ENCODE results near the gene ENTREP3. TPM values are rescaled to one million over a fixed set of nuclear protein-coding genes. Genes with fewer than 3 reads are reported as not detected.

The ENTREP3 gene
- total RNA-seq, 2 donors from 2014 or later, result 20.7 to 32.1 TPM

DNA sequence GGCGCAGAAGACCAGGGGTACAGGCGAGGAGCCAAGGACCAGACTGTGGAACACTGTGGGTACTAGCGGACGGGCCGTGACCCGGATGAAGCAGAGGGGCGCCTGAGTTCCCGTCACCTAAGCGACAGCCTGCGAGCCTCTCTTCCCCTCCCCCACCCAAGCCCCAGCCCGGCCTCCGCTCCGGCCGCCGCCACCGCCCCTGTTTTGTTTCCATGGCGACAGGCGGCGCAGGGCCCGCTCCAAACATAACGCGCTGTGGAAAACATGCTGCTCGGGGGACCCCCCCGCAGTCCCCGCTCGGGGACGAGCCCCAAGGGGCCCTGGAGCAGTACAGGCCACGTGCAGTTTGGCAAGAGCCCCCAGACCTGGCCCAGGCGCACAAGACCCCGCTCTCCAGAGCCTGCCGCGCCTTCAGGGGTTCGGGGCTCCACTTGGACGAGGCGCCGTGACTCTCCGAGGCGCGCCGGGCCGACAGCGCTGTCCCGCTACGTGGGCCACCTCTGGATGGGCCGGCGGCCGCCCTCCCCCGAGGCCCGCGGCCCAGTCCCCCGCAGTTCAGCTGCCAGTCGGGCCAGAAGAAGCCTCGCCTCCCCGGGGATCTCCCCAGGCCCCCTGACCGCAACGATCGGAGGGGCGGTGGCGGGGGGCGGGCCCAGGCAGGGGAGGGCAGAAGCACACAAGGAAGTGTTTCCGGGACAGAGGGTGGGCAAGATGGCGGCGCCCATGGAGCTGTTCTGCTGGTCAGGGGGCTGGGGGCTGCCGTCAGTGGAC is 46.6 kb downstream of the ENTREP3 start, which contains the start of gene MTX1:
Gene MTX1 (plus strand): TSS at position 155 of the 771 bp plus-strand sequence. CDS start 110 bp downstream, at position 265.
- H3K36me3 Mint-ChIP-seq (ENCODE audit: low read depth), result peaks cover 19% of the 10 kb centered on the region
- H3K9me3 Mint-ChIP-seq, result no peaks in the 10 kb centered on the region
- ATAC-seq (replicated peaks), result peak; percentile 90
- H3K4me1 Mint-ChIP-seq, result peaks cover 17% of the 10 kb centered on the region
- peak within 1 kb of the TSS; percentile 99 for H3K27ac Mint-ChIP-seq
- no peaks in the 10 kb centered on the region for H3K27me3 Mint-ChIP-seq
- peak within 1 kb of the TSS; percentile 89 for H3K4me3 Mint-ChIP-seq

- ATAC-seq (replicated peaks), result no peak
- Mint-ChIP-seq H3K27ac (peak within 1 kb of the TSS; percentile 99), H3K27me3 (no peaks in the 10 kb centered on the region), H3K4me1 (peaks cover 17% of the 10 kb centered on the region), H3K36me3 (ENCODE audit: low read depth) (peaks cover 19% of the 10 kb centered on the region), H3K4me3 (peak within 1 kb of the TSS; percentile 89), H3K9me3 (no peaks in the 10 kb centered on the region)
These were observed 47.3 kb downstream of the ENTREP3 start, which contains the start of gene THBS3 for GRCh38 chr1:155207806-155208540. Gene THBS3 (minus strand): TSS chr1:155207897. CDS start chr1:155207876, 21 bp downstream.

DNA sequence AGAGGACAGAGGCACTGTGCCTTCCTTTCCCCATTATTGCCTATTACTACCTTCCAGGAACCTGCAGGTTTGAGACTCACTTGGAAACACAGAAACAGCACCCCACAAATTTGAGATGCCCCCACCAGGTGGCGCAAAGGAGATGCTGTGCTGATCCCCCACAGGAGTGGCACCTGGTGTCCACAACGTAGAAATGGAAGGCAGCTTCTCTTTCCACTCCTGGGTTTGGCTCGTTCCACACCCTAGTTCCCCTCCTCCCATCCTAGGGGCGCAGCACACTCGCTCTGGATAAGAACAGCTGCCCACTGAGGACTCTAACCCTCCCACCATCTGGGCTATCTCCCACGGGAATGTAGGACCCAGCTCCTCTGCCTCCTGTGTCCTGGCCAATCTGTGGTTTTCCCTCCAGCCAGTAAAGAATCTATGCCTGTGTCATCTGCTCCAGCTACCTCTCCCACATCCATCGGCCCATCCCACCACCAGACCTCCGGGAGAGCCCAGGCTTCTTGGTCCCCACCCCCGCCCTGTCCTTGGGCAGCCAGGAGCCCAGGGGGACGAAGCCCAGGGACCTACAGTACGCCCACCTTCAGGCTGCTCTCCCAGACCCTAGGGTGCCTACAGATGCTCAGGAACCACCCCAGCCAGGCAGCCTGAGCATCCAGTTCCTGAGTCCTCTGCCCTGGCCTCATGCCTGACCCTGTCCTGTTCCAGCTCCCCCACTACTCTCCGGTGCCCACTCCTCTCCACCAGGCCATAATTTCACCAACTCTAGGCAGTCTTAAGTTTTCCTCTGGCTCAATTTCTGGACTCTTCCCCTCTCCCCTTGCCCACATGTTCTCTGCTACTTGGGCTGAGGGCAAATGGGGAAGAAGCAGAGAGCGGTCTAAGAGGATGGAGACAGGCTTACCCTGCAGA is 48.1 kb downstream of the ENTREP3 start:
- peak overlapping the region; percentile 89 for H3K4me3 Mint-ChIP-seq
- peak overlapping the region; percentile 99 for H3K27ac Mint-ChIP-seq
- H3K36me3 Mint-ChIP-seq (ENCODE audit: low read depth), result peaks cover 19% of the 10 kb centered on the region
- H3K27me3 Mint-ChIP-seq, result no peaks in the 10 kb centered on the region
- peaks cover 17% of the 10 kb centered on the region for H3K4me1 Mint-ChIP-seq
- H3K9me3 Mint-ChIP-seq, result no peaks in the 10 kb centered on the region
- ATAC-seq (replicated peaks), result peak; percentile 55

DNA sequence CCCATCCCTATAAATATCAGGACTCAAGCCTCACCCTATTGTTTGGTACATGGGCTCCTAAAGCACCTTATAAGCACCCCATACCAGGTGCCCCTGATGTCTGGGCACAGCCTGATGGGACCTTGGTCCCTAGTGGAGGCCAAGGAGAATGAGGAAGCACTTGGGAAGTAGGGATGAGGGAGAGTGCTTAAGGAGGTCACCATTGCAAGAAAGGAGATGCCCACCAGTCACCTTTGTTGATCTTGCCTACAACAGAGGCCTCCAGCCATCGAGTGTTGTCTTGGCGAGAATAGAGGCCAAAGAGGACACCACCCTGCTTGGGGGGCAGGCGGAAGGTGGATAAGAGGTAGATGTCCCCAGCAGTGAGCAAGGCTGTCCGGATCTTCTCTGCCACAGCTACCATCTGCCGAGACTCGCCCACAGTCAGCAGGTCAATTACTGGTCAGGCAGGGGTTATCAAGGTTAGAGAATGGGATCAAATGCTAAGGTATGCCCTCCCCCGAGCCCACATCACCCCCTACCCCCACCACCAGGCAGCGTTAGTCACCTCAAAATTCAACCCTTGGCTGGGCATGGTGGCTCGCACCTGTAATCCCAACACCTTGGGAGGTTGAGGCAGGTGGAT is 49.2 kb downstream of the ENTREP3 start:
- Mint-ChIP-seq H3K27me3 (no peaks in the 10 kb centered on the region), H3K36me3 (ENCODE audit: low read depth) (peaks cover 8% of the 10 kb centered on the region), H3K4me3 (no peak overlapping the region), H3K27ac (no peak overlapping the region), H3K9me3 (no peaks in the 10 kb centered on the region), H3K4me1 (peaks cover 17% of the 10 kb centered on the region)
- ATAC-seq (replicated peaks), result no peak

- Mint-ChIP-seq H3K27ac (no peak overlapping the region), H3K4me1 (peaks cover 17% of the 10 kb centered on the region), H3K36me3 (ENCODE audit: low read depth) (no peaks in the 10 kb centered on the region), H3K4me3 (no peak overlapping the region), H3K27me3 (no peaks in the 10 kb centered on the region), H3K9me3 (no peaks in the 10 kb centered on the region)
- ATAC-seq (replicated peaks), result no peak
These were observed 50.2 kb downstream of the ENTREP3 start for GRCh38 chr1:155205035-155205434.

GRCh38 chr1:155202731-155203515 is 52.4 kb downstream of the ENTREP3 start:
- ATAC-seq (replicated peaks), result no peak
- Mint-ChIP-seq H3K27ac (no peak overlapping the region), H3K9me3 (no peaks in the 10 kb centered on the region), H3K4me3 (no peak overlapping the region), H3K4me1 (peaks cover 13% of the 10 kb centered on the region), H3K36me3 (ENCODE audit: low read depth) (no peaks in the 10 kb centered on the region), H3K27me3 (no peaks in the 10 kb centered on the region)

GRCh38 chr1:155202198-155202597 is 53.1 kb downstream of the ENTREP3 start:
- no peak overlapping the region for H3K4me3 Mint-ChIP-seq
- ATAC-seq (replicated peaks), result no peak
- H3K27me3 Mint-ChIP-seq, result no peaks in the 10 kb centered on the region
- peaks cover 7% of the 10 kb centered on the region for H3K4me1 Mint-ChIP-seq
- H3K36me3 Mint-ChIP-seq (ENCODE audit: low read depth), result peaks cover under 1% of the 10 kb centered on the region
- H3K9me3 Mint-ChIP-seq, result no peaks in the 10 kb centered on the region
- H3K27ac Mint-ChIP-seq, result no peak overlapping the region

DNA sequence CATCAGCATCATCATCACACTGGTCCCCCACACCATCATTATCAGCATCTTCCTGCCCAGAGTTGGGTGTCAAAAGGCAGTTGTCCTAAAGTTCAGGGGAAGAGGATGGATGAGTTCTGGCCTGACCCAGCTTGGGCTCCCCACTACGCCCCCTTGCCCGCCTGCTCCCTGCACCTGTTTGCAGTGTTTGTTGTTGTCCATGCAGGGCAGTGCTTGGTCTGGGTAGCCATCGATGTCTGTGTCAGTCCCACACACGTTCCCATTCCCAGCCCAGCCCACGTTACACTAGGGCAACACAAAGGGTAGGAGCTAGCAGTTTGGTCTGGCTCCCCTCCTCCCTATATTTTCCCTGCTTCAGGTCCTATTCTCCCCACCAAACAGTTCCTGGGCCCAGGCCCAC is 54.4 kb downstream of the ENTREP3 start:
- Mint-ChIP-seq H3K4me1 (no peaks in the 10 kb centered on the region), H3K27ac (no peak overlapping the region), H3K4me3 (no peak overlapping the region), H3K9me3 (no peaks in the 10 kb centered on the region), H3K27me3 (no peaks in the 10 kb centered on the region), H3K36me3 (ENCODE audit: low read depth) (peaks cover 7% of the 10 kb centered on the region)
- ATAC-seq (replicated peaks), result no peak

DNA sequence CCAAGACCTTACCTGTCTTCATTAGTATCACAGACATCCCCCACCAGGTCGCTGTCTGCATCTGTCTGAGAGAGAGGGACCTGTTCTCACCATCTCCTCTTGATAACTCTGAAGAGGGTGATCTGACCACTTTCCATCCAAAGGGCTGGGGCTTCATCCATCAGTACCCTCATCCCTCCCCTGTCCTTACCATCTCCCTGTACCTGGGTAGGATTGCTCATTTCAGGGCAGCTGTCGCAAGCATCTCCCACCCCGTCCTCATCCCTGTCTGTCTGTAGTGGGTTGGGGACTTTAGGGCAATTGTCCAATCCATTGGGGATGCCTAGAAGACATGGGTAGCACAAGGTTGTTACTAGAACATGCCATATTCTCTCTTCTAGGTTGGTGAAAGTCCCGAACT is 55.5 kb downstream of the ENTREP3 start:
- H3K9me3 Mint-ChIP-seq, result no peaks in the 10 kb centered on the region
- H3K27ac Mint-ChIP-seq, result no peak overlapping the region
- no peaks in the 10 kb centered on the region for H3K4me1 Mint-ChIP-seq
- no peak overlapping the region for H3K4me3 Mint-ChIP-seq
- no peaks in the 10 kb centered on the region for H3K27me3 Mint-ChIP-seq
- ATAC-seq (replicated peaks), result no peak
- H3K36me3 Mint-ChIP-seq (ENCODE audit: low read depth), result peaks cover 13% of the 10 kb centered on the region

- no peak for ATAC-seq (replicated peaks)
- Mint-ChIP-seq H3K9me3 (no peaks in the 10 kb centered on the region), H3K27ac (peak overlapping the region; percentile 46), H3K27me3 (no peaks in the 10 kb centered on the region), H3K4me3 (no peak overlapping the region), H3K4me1 (peaks cover 4% of the 10 kb centered on the region), H3K36me3 (ENCODE audit: low read depth) (peaks cover 26% of the 10 kb centered on the region)
These were observed 56.8 kb downstream of the ENTREP3 start for GRCh38 chr1:155198547-155198906.

DNA sequence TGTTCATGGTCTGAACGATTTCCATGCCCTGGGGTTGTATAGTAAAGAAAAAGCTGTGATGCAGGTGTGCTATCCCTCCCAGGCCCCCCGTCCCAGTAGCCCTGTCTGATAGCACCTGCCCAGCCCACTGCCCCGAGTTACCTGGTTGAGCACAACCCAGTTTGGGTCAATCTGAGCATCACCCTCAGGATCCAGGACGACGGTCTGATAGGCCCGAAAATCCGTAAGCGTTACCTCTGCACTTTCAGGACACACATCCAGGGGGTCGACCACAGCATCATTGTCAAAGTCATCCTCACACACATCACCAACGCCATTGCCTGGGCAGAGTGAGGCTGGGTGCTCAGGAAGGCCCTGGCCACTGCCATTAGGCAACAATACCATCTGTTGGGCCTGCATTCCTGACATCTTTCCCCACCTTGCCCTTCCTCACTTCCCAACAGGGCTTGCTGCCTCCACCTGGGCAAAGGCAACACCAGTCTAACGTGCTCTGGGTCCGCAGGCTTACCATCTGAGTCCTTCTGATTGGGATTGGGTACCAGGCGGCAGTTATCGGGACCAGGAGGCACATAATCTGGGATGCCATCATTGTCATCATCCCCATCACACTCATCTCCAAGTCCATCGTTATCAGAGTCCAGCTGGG is 57.3 kb downstream of the ENTREP3 start:
- Mint-ChIP-seq H3K9me3 (no peaks in the 10 kb centered on the region), H3K36me3 (ENCODE audit: low read depth) (peaks cover 30% of the 10 kb centered on the region), H3K27me3 (no peaks in the 10 kb centered on the region), H3K27ac (peak overlapping the region; percentile 46), H3K4me1 (peaks cover 8% of the 10 kb centered on the region), H3K4me3 (no peak overlapping the region)
- no peak for ATAC-seq (replicated peaks)
